ENCODE results near the gene CRYGC.

GRCh38 chr2:208175840-208176153 lies 46.2 kb upstream of the CRYGC start:
- TF ChIP-seq CTCF (conservative IDR thresholded peaks at IDR 0.05 in 1 of 2, IDR thresholded peaks at IDR 0.05 in 1 of 2; ENCODE audit: low read depth in 1 of 2, low read length in 2 of 2) (no peak), EZH2 (IDR thresholded peaks at IDR 0.05; ENCODE audit: low read length, missing control alignments) (no peak)

Measured in fibroblast of lung (primary cell).